Measurements from ENCODE around the gene TOM1L2.
"Not testable (repeated sequence)": the region's sequence is repeated elsewhere in the genome, so short reads cannot be mapped to it uniquely, and the experiment has no call there.

TOM1L2 gene

DNA sequence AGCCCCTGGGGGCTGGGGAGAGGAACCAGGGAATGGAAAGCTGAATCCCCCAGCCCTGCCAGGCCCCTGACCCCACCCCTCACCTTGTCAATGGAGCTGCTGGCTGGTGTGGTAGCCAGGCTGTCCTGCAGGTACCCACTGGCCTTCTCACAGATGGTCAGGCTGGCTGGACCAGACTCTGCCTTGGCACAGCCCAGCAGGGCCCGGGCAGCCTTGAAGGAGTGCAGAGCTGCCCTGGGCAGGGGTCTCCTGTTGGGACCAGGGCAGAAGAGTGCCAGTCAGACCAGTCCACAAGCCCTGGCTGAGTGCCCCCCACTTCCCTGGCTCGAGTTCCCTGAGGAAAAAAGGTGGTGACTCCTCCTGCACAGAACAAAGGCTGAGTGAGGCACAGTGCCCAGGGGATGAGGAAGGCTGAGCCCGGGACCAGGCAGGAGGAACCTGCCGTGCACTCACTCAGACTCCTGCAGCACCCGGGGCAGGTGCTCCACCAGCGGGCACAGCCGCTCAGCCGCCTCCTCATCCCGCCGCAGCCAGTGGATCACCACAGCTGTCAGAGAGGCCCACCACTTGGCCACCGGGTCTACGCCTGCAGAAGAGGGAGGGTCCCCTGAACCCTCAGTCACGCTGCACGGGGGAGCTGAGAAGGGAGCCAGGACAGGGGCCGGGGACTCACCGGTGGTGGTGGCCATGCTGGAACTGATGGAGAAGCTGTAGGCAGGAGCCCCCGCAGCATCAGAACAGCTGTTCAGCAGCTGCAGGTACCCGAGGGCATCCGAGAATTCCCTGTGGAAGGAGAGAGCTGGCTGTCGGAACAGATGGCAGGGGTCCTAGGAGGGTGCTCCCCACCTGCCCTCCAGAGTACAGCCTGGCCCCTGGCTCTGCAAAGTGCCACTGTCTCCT lies 157.8 kb downstream of the TOM1L2 start:
- no peak for DNase-seq

DNA sequence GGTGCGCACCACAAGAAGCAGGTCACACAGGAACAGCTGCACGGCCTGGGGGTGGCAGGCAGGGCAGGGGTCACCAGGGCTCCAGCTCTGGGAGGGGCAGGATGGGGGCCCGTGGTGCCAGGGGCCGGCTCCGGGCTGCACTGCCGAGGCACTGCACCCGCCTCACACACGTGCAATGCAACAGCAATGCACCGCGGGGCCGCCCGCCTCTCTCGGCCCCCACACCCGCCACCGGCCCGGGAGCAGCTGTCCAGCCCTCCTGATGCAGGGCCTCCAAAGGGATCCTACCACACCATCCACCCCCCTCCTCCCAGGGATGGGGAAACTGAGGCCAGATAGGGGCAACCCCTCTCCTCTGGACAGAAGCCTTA lies 158.5 kb downstream of the TOM1L2 start:
- DNase-seq: no peak

DNA sequence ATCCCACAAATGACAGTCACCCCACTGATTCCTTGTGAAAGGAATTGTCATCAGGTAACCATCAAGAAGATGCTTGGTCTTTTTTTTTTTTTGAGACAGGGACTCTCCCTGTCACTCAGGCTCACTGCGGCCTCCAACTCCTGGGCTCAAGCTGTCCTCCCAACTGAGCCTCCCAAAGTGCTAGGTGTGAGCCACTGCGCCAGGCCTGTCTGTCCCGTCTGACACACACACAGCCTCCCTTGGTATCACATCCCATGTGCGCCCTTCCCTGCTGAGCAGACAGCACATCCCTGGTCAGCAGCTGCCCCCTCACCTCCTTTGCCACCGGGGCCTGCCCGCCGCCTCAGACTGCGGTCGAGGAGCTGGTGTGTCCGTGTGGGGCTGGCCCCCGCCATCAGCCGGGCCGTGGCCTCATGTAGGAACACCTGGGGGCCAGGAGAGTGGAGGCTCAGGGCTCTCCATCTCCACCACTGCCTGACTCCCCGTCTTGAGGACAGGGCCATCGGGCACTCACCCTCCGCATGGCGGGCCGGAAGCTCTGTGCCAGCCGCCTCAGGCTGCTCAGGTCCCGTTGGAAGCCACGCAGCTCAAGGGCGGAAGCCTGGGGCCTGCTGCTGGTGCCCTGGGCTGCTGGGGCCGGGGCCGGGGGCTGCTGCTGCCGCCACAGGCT lies 159.0 kb downstream of the TOM1L2 start:
- DNase-seq: no peak

DNA sequence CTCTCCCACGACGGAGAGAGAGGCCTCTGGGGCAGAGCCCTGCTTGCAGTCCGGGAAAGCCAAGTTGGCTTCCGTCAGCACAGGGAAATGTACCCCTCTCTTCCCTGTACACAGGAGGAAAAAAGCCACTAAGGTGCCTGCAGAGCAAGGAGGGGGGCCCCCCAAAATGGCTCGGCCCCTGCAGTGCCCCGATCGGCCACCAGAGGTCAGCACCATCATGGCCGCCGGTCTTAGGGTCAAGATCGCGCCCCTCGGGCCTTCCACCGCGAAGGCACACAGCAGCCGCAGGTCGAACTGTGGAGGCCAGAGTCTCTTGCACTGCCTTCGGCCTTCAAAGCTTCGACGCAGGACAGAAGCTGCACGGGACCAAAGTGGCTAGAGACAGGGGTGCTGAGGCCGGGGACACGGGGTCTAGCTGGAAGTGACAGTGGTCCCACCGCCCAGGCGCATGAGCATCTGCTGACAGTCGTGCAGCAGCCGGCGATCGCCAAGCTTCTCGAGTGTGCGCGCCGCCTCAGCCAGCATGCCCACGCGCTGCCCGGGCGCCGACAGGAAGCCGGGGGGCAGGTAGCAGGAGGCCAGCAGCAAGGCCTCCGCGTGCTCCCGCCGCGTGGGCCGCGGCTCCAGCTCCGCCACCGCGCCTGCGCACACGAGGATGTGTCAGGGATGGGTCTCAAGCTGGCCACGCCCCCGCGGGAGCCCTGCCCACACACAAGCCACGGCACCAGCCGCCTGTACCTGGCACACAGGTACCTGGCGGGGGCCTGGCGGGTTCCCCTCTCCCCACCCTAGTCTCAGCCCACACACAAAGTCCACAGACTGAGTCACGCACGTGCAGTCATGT lies 159.8 kb downstream of the TOM1L2 start:
- peak; percentile 21 for DNase-seq

DNA sequence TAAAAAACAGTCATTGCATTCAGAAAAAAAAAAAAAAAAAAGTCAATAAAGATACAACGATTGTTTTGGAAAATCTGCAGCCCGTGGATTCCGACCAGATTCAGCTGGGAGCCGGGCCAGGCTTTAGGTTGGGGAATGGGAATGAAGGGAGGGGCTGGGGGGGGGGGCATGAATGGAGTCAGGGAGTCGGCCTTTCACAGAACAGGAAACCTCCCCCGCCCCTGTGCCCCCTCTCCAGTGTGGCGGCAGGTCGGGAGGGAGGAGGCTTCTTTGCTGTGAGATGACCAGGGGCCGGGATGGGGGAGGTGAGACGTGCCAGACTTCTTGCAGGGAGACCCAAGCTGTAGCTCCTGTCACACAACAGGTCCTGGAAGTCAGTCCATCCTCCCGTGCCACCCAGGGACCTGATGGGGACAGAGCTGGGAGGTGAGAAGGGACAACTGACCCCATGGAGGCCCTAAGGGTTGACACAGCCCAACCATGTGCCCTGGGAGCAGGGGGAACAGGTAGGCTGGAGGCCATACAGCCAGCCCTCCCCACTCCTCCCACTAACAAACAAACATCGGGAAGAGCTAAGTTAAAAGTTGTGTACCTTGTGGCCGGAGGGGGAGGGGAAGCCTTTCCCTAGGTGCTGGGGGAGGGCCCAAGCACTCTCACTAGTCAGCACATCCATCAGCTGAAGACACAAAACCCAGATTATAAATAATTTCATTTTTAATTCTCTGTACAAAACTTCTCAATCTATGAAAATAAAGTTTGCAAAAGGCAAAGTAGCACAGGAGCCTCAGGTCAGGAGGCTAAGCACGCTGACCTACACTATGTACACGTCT lies 160.6 kb downstream of the TOM1L2 start:
- DNase-seq: no peak

DNA sequence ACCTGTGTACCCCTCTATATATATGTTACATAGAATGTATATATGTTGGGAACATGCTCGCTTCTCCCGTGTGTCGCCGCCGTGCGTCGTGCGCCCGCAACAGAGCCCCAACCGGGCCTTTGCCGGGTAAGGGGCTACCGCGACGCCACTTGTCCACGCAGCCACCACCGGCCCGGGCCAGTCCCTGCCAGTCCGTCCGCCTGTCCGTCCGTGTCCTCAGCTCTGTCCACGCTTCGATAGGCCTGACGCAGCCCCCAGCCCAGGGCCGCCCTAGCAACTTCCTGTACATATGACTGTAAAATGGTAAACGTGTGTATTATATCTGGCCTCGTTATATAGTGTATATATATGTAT lies 161.3 kb downstream of the TOM1L2 start:
- DNase-seq: no peak

DNA sequence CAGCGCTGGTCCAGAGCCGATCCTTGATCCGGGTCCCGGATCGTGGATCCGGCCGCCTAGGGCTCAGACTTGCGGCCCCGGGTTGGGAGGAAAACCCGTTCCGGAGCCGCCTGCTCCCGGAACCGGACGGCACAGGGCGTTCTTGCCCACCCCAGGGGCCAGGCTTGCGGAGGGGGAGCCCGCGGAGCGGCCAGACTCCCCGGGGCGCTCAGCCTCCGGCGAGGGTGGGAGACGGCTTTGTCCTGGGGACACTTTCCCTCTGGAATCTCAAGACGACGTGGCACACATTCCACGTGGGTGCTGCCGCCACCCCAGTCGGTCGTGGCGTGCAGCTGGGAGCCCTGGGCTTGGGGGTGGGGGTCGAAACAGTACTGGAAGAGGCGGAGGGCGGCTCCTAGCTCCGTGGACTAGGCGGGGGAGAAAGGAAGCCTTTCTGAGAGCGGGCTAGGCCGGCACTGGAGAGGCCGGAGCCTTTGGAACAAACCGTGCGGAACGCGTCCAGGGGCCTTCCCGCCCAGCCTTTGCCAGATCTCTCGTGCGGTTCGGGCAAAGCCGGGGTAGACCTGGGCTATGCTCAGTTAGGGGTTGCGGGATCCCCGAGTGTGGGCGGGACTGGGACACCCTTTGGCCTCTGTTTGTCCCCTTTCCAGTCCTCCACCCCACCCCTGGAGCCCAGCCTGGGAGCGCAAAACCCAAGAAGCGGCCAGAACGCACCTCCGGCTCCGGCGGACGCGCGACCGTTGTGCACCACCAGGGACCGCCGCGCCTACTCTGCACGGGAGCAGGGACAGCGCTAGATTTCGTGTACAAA lies 161.9 kb downstream of the TOM1L2 start:
- DNase-seq: no peak

DNA sequence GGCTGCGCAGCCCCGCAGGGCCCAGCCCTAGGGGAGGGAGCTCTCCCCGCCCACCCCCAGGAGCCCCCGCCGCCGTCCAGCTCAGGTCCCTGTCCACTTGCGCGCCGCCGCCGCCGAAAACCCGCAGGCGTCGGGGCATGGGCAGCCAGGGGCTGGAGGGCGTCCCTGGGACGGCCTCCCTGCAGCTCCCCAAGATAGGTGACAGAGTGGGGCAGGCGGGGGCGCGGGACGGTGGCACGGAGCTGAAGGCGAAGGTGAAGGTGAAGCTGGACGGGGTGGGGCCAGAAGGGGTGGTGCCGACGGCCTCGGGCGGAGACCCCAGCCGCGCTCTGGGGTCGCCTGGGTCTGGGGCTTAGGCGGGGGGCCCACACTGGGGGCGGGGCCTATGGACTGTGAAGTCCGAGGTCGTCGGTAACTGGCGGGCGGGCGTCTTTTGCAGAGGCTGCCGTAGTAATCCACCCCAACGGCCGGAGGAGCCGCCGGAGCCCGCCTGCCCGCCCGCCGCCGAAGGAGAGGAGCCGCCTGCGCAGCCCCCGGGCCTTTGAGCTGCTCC lies 162.6 kb downstream of the TOM1L2 start:
- no peak for DNase-seq

DNA sequence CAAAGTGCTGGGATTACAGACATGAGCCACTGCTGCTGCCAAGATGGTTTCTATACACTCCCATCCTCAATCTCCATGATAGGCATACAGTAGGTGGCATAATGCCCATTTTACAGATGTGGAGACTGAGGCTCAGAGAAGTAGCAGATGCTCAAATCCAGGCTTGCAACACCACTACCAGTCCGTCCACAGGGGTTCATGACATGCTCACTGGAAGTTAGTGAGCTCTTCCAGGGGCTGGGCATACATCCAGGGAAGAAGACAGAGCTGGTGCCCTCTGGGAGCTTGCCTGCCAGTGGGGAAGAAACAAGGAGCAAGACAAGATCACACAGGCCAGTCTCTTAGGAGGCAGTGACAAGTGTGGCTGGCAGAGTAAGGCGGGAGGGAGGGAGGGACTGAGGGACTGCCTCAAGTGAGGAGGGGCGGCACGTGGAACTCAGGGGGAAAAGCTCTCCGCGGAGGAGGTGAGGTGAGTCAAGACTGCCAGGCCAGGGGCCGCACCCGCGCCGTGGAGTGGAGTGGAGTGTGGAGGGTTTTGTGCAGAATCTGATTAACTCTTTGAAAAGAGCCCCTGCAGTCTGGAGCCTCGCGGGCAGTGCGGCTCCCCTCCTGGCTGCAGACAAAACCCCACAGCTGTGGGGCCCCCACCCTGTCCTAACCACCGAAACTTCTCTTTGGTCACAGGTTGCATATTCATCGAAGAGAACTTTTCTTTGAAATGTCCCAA lies 163.3 kb downstream of the TOM1L2 start:
- DNase-seq: no peak

DNA sequence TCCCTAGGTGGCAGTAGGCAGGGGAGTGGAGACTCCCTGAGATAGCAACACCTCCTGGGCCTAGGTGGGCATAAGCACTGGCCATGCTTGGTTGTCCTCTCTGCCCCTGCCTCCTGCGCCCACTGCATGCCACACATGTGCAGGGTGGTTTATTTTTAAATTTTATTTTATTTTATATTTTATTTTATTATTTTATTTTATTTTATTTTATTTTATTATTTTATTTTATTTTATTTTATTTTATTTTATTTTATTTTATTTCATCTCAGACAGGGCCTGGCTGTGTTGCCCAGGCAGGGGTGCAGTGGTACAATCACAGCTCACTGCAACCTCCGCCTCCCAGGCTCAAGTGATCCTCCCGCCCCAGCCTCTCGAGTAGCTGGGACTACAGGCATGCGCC lies 164.0 kb downstream of the TOM1L2 start:
- not testable (repeated sequence) for DNase-seq

DNA sequence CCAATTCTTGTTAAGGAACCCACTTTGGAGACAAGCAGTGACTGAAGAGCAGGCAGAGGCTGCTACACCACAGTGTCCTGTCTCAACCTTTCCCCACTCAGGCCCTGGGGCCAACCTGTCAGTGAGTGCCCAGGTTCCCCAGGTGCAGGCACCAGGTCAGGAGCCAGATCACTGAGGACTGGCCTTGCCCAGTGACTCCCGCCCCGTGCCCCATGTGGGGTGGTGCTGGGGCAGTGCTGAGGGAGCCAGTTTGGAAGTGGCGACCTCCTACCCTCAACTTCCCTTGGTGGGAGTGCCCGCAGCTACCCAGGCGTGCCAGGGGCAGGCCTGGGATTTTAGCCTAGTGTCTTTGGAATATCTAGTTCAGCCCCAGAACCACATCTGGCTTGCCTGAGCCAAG lies 164.8 kb downstream of the TOM1L2 start:
- no peak for DNase-seq

DNA sequence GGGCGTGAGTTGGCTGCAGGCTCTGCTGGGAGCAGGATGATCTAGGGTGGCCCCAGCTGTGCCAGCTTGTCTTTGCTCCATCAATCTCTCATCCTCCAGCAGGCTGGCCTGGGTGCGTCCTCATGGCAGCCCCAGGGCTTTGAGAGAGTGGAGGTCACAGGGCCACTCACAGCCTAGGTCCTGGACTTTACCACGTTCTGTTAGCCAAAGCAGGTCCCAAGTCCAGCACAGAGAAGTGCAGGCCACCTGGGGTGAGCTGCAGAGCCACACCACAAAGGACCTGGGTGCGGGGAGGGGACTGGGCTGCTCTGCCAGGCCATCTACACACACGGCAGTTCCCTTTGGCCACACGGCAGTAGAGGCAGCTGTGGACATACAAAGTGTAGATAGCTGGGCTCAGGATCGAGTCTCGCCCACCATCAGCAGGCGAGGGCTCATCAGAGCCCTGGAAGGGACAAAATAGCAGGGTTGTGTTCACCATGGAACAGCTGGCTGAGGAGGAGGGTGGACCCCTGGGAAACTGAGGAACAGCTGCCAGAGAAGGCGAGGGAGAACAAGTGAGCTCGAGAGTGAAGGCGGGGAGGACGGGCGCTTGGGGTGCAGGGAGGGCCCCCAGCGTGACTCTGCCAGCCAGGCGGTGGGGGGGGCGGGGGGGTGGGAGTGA lies 165.5 kb downstream of the TOM1L2 start:
- no peak for DNase-seq

DNA sequence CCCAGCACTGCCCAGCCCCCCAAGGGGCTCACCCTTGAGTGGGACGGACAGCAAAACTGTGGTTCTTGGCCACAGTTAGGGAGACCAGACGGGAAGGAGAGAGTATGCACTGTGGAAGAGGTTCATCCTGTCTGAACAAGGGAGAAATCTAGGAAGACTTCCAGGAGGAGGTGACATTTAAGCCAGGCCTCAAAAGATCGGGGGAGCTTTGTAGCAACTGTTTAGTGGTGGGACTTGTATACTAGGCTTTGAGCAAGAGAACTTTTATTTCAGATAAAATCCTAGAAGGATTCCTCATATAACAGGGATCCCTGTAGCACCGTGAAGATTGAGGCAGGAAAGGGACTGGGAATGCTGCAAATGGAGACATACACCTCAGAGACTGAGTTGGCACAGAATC lies 166.2 kb downstream of the TOM1L2 start:
- DNase-seq: no peak

DNA sequence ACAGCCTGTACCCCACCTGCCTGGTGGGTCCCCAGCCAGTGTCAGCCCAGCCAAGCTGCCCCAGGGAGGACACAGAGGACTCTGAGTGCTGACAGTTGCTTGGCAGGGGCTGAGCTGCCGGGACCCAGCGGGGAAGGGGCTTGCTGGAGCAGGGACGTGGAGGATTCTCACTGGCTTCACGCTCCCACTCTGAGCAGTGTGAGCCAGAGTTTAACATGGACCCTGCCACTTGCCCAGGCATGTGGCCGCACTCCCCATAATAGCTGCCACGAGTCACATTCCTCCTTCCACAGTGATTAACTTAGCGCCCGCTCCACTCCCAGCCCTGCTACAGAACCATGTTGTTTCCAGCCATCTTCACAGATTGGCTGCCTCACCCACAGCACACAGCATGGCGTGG lies 166.6 kb downstream of the TOM1L2 start:
- DNase-seq: no peak

DNA sequence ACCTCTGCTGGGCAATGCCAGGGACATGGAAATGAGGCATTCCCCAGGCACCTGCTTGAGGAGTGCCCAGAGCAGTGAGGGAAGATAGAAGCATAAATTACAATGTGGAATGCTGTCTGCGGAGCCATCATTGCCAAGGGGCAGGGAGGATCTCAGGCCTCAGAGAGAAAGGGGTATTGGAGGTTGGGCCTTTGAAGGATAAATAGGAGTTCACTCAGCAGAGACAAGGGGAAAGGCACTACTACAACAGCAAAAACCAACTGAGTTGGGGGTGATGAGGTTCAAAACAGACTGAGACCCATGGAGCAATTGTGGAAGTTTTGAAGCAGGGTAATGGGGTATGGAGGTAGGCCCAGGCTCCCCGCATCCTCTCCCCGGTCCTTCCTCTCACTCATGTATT lies 168.2 kb downstream of the TOM1L2 start:
- DNase-seq: no peak

DNA sequence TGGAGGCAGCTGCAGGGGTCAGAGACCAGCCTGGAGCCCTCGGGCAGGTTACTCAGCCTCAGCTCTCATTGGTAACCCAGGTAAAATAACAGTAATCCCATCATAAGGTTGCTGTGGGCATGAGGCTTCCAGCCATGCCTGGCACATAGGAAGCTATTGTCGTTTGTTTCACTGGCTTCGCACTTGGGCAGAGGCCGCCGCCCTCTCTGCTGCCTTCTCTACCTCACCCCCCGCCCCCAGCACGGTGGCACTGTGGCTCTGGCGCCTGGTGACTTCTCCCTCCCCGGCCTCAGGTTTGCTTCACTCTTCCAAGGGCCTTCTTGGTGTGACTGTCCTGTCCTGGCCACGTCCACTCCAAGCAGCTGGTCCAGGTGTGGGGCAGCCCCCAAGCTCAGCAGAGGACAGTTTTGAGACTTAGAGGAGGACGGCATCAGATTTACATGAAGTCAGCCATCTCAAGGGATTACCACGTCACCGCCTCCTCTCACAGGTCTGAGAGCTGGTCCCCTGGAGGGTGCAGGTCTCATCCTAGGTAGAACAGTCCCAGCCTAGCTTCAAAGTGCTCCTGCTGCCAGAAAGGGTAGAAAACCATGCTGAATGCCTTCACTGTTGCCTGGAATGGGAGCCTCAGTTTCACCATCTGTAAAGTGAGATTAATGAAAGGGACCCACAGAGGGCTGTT lies 170.3 kb downstream of the TOM1L2 start:
- no peak for DNase-seq

DNA sequence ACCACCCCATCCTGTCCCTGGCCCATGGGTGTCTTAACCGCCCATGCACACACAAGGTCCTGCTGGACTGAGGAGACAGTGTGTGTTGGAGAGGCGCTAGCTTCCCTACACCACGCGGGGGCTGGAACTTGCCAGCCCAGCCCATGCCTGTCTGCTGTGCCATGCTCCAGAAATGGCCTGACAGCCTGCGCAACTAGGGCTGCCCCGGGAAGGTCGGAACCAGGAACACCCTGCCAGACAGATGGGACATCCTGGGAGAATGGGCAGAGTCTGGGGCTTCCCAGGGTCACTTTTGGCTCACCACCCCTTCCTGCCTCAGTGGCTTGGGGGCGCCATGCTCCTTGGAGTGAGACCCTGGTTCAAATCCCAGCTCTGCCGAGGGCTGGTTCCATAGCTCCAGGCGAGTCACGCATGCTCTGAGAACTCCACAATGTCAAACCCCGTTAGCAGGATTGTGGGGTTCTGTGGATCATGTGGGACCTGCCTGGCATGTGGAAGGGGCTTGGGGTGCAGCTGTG lies 171.6 kb downstream of the TOM1L2 start:
- DNase-seq: no peak

DNA sequence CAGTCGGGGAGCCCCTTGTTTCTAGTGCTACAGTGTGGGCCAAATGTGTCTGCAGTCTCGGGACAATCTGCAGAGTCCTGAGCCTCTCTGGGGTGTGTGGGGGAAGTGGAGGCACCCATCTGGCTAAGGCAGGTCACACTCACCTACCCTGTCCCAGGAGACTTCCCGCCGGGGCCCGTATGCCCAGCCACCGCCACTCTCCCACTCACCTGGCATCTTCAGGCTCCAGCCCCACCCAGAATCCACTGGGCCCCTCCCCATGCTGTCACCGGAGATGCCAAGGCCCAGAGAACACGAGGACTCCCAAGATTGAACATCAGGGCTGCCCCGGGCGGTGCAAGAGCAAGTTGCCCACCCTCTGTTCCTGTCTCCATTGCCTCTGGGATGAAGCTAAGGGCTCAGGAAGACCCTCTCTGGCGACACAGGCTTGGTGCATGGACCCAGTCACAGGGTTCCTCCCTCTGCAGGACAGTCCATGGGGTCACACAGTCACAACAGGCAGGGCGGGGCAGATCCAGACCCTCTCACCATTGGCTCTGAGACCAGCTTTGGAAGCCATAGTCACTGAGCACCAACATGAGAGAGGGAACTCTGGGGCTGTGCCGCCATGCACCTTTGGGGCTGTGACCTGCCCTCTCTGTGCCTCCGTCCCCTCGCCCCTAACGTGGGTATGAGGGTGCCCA lies 173.5 kb downstream of the TOM1L2 start:
- DNase-seq: no peak

Data from GOT3 (cell line).